ENCODE results near the gene KIF16B. TPM values are rescaled to one million over a fixed set of nuclear protein-coding genes. Genes with fewer than 3 reads are reported as not detected.

The KIF16B gene
- total RNA-seq, 1 donor from 2014 or later, result 7.1 TPM

DNA sequence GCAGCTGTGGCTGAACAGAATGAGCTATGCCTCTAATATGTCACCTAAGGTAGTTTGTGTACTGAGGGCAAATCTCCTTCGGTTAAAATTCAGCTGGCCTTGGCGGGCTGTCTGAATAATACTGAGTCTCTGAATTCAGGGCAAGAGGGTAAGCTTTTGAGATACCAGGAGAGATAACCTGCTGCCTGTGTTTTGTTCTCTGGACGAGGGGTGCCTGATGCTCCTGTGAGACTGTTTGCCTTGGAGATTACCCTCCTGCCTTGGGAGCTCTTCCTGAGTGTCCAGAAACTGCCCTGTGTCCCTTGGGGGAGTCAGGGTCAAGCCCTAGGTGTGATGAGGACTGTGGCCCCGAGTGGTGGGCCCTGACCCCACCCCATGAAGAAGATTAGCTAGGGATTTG is 282.9 kb downstream of the KIF16B start:
- Histone ChIP-seq H3K27me3 (ENCODE audit: control insufficient read depth, insufficient read depth, low read length) (no peaks in the 10 kb centered on the region), H3K36me3 (ENCODE audit: control insufficient read depth, insufficient read depth, low read length) (no peaks in the 10 kb centered on the region), H3K4me3 (ENCODE audit: low read depth, low read length) (no peak overlapping the region)
- no peak for DNase-seq (ENCODE audit: low read depth)
- TF ChIP-seq, protein P1, sequence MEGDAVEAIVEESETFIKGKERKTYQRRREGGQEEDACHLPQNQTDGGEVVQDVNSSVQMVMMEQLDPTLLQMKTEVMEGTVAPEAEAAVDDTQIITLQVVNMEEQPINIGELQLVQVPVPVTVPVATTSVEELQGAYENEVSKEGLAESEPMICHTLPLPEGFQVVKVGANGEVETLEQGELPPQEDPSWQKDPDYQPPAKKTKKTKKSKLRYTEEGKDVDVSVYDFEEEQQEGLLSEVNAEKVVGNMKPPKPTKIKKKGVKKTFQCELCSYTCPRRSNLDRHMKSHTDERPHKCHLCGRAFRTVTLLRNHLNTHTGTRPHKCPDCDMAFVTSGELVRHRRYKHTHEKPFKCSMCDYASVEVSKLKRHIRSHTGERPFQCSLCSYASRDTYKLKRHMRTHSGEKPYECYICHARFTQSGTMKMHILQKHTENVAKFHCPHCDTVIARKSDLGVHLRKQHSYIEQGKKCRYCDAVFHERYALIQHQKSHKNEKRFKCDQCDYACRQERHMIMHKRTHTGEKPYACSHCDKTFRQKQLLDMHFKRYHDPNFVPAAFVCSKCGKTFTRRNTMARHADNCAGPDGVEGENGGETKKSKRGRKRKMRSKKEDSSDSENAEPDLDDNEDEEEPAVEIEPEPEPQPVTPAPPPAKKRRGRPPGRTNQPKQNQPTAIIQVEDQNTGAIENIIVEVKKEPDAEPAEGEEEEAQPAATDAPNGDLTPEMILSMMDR (IDR thresholded peaks at IDR 0.05; ENCODE audit: insufficient read depth, low read length, poor library complexity, severe bottlenecking), result no peak

DNA sequence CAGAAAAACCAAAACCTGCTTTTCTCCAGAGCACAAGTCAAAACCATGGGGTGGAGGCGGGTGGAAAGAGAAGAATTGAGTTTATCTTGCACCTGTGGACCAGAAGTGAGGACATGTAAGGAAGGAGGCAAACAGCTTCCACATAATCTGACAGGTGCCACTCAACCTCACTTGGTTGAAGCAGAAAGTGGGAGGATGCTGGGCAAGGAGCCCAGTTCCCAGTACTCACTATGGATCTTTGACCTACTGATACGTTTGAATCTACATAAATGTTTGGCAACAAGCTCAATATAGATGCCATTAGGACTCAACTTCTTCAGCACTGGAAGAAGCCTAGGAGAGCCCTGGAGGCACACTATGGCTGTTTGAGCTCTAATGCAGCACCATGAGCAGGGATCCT is 285.5 kb downstream of the KIF16B start:
- Histone ChIP-seq H3K4me3 (ENCODE audit: low read depth, low read length) (no peak overlapping the region), H3K27me3 (ENCODE audit: control insufficient read depth, insufficient read depth, low read length) (no peaks in the 10 kb centered on the region), H3K36me3 (ENCODE audit: control insufficient read depth, insufficient read depth, low read length) (no peaks in the 10 kb centered on the region)
- DNase-seq (ENCODE audit: low read depth), result no peak
- TF ChIP-seq, protein P1 (IDR thresholded peaks at IDR 0.05; ENCODE audit: insufficient read depth, low read length, poor library complexity, severe bottlenecking), result no peak

DNA sequence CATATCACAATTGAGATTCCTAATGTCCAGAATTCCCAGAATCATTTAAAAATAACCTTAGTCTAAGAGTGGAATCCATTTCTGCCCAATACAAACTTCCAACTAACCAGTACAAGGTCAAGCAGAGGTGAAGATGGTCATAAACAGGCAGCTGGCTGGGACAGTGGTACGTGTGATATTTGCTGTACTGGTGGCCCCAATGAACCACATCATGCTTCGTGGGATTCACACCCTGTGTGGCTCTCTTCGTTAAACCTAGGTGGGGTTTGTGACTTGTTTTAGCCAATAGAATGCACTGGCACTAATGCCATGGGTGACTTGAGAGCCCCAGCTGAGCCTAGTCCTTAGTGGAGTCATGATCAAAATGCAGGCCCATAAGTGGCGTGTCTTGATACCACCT is 286.6 kb downstream of the KIF16B start:
- H3K36me3 ChIP-seq (ENCODE audit: control insufficient read depth, insufficient read depth, low read length), result no peaks in the 10 kb centered on the region
- TF ChIP-seq, protein P1 (IDR thresholded peaks at IDR 0.05; ENCODE audit: insufficient read depth, low read length, poor library complexity, severe bottlenecking), result no peak
- no peak overlapping the region for H3K4me3 ChIP-seq (ENCODE audit: low read depth, low read length)
- no peak for DNase-seq (ENCODE audit: low read depth)
- H3K27me3 ChIP-seq (ENCODE audit: control insufficient read depth, insufficient read depth, low read length), result no peaks in the 10 kb centered on the region

DNA sequence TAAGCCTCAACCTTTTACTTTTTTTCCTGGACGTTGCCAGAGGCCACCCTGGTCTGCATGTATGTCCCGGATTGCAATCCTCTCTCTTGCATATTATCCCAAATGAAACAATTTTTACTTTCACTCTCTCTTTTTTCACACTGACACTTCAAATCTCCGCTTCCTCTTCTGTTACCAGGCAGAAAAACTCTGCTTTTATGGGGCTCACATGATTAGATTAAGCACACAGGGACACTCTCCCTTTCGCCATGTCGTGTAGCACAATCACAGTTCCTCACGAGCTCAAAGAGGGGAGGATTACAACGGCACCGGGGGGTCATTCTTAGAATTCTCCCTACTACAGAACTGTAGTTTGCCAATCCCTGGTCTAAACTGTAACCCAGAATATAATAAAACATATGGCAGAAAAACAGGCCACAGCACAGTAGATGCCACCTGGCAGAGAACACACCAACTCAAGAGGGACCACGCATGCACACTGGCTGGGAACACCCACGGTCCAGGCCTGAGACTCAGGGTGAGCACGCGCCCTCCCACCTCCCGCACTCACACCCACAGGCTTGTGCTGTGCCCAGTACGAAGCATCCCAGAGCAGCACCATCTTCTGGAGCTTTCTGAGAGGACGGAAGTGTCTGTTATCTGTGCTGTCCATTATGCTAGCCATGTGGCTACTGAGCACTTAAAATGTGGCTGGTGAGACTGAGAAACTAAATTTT is 288.7 kb downstream of the KIF16B start:
- TF ChIP-seq, protein P1 (IDR thresholded peaks at IDR 0.05; ENCODE audit: insufficient read depth, low read length, poor library complexity, severe bottlenecking), result no peak
- Histone ChIP-seq H3K36me3 (ENCODE audit: control insufficient read depth, insufficient read depth, low read length) (no peaks in the 10 kb centered on the region), H3K4me3 (ENCODE audit: low read depth, low read length) (no peak overlapping the region), H3K27me3 (ENCODE audit: control insufficient read depth, insufficient read depth, low read length) (no peaks in the 10 kb centered on the region)
- DNase-seq (ENCODE audit: low read depth), result no peak

DNA sequence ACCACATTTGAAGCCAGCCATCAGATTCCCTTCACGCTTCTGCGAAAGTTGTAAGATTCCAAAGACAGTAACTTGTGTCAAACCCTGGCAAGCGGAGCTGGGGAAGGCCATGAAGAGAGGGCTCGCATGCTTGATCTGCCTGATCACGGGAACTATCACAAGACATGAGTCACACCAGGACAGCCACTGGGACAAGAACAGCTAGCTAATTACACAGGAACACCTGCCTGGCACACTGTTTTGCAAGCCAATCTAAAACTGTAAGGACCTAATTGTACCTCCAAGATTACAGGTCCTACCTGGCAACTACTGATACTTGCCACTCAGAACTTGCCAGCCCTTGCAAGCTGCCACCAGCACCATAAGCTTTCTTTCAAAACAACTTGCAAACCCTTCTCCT is 289.3 kb downstream of the KIF16B start:
- TF ChIP-seq, protein P1 (IDR thresholded peaks at IDR 0.05; ENCODE audit: insufficient read depth, low read length, poor library complexity, severe bottlenecking), result no peak
- no peaks in the 10 kb centered on the region for H3K27me3 ChIP-seq (ENCODE audit: control insufficient read depth, insufficient read depth, low read length)
- DNase-seq (ENCODE audit: low read depth), result peak; percentile 10
- H3K36me3 ChIP-seq (ENCODE audit: control insufficient read depth, insufficient read depth, low read length), result no peaks in the 10 kb centered on the region
- H3K4me3 ChIP-seq (ENCODE audit: low read depth, low read length), result no peak overlapping the region

DNA sequence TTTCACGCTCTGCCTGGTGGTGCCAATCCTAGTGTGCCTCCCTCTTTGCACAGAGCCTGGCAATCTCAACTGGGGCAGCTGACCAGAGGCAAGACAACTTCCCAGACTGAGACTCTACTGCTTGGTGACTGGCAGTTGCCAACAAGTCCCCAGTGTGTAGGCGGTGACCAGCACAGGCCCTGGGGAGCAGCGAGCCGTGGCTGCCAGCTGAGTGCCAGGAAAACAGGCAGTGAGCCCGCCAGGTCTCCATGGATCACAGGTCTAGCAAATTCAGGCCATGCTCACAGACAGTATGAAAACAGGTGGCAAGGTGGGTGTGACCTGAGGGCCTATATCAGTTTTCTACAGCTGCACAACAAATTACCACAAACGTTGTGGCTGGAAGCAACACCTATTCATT is 289.9 kb downstream of the KIF16B start:
- H3K27me3 ChIP-seq (ENCODE audit: control insufficient read depth, insufficient read depth, low read length), result no peaks in the 10 kb centered on the region
- no peak overlapping the region for H3K4me3 ChIP-seq (ENCODE audit: low read depth, low read length)
- H3K36me3 ChIP-seq (ENCODE audit: control insufficient read depth, insufficient read depth, low read length), result no peaks in the 10 kb centered on the region
- TF ChIP-seq, protein P1 (IDR thresholded peaks at IDR 0.05; ENCODE audit: insufficient read depth, low read length, poor library complexity, severe bottlenecking), result no peak
- DNase-seq (ENCODE audit: low read depth), result no peak
